NB4 (cell line): Measurements from ENCODE around the gene CYFIP2.

Experiments
- DNase-seq: peaks from one replicate; pipeline ENCODE4 v3.0.0; 2010; ENCODE audit warnings: low read depth
- H3K4me3 ChIP-seq: one replicate; pipeline ENCODE4 v1.5.1; 2011; ENCODE audit warnings: mild to moderate bottlenecking, low read depth, low read length, moderate library complexity
- CTCF ChIP-seq: IDR thresholded peaks from one replicate; pipeline ENCODE4 v1.5.1; 2012; ENCODE audit warnings: low read depth, low read length
- MYC ChIP-seq: IDR thresholded peaks from 2 replicates; pipeline ENCODE4 v1.6.1; 2011; ENCODE audit warnings: low read depth, low read length
- POLR2A ChIP-seq: IDR thresholded peaks from 2 replicates; pipeline ENCODE4 v1.6.1; 2011; ENCODE audit warnings: mild to moderate bottlenecking; ENCODE audit not compliant: insufficient read length; ENCODE audit errors: extremely low read depth
- TF ChIP-seq, protein P1 (sequence below): IDR thresholded peaks from 2 replicates; pipeline ENCODE4 v1.6.1; 2011; ENCODE audit warnings: low read depth, low read length

Gene CYFIP2

DNA sequence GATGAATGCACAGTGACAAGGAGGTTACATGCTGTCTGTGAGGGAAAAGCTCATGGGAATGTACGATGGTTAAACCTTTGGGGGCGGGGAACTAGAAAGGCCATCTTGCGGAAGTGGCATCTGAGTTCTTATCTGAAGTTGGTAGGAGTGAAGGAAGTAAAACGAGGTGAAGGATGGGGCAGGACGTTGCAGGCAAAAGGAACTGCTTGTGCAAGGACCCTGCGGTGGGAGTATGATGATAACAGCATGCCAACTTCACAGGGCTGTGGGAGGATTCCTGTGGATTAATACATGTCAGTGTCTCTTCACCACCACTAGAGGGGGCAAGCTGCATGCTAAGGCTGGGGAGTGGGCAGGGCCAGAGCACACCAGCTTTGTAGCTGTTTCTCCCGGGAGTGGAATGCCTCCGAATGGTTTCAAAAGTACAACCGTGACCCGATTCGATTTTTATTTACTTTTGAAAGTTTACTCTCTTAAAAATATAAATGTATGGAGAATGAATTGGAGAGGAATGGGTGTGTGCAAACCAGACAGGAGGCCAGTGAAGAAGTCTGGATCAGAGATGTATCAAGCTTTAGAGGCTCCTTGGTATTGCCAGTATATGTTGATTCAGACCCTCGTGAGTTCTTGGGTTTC is 62.5 kb downstream of the CYFIP2 start:
- H3K4me3 ChIP-seq: peak overlapping the region; percentile 51
- TF ChIP-seq, protein P1, sequence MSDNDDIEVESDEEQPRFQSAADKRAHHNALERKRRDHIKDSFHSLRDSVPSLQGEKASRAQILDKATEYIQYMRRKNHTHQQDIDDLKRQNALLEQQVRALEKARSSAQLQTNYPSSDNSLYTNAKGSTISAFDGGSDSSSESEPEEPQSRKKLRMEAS: peak; percentile 81
- TF ChIP-seq POLR2A (no peak), MYC (peak; percentile 90), CTCF (peak; percentile 73)
- DNase-seq: peak; percentile 95

GRCh38 chr5:157331807-157332206 is 65.9 kb downstream of the CYFIP2 start:
- no peak overlapping the region for H3K4me3 ChIP-seq
- no peak for DNase-seq
- no peak for TF ChIP-seq MYC
- TF ChIP-seq CTCF: no peak
- TF ChIP-seq POLR2A: no peak
- TF ChIP-seq, protein P1: no peak

DNA sequence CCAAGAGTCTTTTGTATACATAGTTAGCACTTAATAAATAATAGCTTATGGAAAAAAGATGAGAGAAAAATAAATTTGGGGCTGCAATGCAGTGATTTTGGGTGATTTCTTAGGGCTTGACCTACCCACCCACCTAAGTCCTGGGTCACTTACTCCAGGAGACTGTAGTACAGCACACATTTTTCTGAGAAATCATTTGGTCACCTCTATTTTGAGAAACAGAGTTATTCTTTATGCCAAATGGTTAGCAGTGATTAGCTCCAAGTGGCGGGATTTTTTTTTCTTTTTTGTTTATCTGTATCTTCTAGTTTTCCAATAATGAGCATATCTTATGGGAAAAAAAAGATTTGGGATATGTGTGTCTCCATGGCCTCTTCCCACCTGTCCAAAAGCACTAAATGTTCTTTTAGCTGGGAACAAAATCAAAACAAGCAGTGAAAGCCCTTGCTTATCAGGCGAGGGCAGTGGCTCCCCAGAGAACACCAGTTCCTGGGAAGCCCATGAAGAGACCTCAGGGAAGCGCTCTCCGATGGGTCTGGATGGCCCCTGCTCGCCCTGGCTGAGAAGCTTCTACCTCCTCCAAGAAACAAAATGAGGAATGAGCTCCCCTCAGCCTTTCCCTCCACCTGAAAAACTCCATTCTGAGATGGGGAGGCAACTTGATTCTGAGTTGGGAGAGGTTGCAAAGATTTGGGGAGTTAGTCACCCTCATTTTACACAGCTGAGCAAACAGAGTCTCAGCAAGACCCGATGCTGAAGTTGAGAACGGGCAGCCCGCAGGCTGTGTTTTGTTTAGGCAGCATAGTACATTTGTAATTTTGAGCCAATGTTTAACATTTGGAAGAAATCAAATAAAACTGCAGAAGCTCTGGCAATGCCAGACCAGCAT is 69.9 kb downstream of the CYFIP2 start:
- no peak for DNase-seq
- no peak overlapping the region for H3K4me3 ChIP-seq
- no peak for TF ChIP-seq POLR2A
- TF ChIP-seq CTCF: no peak
- TF ChIP-seq, protein P1: no peak
- no peak for TF ChIP-seq MYC

DNA sequence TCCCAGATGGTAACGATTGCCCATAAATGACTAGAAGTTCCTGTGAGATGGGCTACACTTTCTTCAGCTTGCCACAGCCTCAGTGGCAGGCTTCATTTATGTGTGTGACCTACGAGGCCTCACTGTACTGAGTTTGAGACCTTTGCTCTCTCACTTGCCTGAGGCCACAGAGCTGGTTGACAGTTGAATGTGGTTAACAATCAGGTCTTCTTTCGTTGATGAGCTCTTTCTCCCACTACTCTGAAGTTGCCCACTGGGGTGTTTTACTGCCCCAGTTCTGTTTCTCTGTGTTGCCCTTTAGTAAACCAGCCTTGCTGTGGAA is 70.5 kb downstream of the CYFIP2 start:
- no peak for DNase-seq
- TF ChIP-seq MYC (no peak), POLR2A (no peak), CTCF (no peak)
- TF ChIP-seq, protein P1: no peak
- no peak overlapping the region for H3K4me3 ChIP-seq

- H3K4me3 ChIP-seq: no peak overlapping the region
Observed at GRCh38 chr5:157339409-157339808, 73.5 kb downstream of the CYFIP2 start.

More at GRCh38 chr5:157339409-157339808, 73.5 kb downstream of the CYFIP2 start:
- TF ChIP-seq POLR2A: no peak
- no peak for TF ChIP-seq MYC
- TF ChIP-seq, protein P1: no peak
- TF ChIP-seq CTCF: no peak
- DNase-seq: no peak
